ENCODE results near the gene ALDOB.

- TF ChIP-seq TOX (CRISPR knock-in tag; IDR thresholded peaks at IDR 0.05; ENCODE audit: borderline replicate concordance): no peak
- TF ChIP-seq TCF4 (CRISPR knock-in tag; IDR thresholded peaks at IDR 0.05; ENCODE audit: borderline replicate concordance): no peak
- TF ChIP-seq BACH2 (CRISPR knock-in tag; IDR thresholded peaks at IDR 0.05; ENCODE audit: borderline replicate concordance): no peak
- no peak for TF ChIP-seq CSDC2 (CRISPR knock-in tag; IDR thresholded peaks at IDR 0.05)
- TF ChIP-seq PATZ1 (CRISPR knock-in tag; IDR thresholded peaks at IDR 0.05; ENCODE audit: borderline replicate concordance): no peak
- no peak for TF ChIP-seq GLIS3 (CRISPR knock-in tag; IDR thresholded peaks at IDR 0.05)
- TF ChIP-seq RARB (CRISPR knock-in tag; IDR thresholded peaks at IDR 0.05): no peak
- TF ChIP-seq, protein P1, sequence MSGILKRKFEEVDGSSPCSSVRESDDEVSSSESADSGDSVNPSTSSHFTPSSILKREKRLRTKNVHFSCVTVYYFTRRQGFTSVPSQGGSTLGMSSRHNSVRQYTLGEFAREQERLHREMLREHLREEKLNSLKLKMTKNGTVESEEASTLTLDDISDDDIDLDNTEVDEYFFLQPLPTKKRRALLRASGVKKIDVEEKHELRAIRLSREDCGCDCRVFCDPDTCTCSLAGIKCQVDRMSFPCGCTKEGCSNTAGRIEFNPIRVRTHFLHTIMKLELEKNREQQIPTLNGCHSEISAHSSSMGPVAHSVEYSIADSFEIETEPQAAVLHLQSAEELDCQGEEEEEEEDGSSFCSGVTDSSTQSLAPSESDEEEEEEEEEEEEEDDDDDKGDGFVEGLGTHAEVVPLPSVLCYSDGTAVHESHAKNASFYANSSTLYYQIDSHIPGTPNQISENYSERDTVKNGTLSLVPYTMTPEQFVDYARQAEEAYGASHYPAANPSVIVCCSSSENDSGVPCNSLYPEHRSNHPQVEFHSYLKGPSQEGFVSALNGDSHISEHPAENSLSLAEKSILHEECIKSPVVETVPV (CRISPR knock-in tag; IDR thresholded peaks at IDR 0.05): no peak
- no peak for TF ChIP-seq ZFP30 (CRISPR knock-in tag; IDR thresholded peaks at IDR 0.05)
- TF ChIP-seq CREB5 (CRISPR knock-in tag; IDR thresholded peaks at IDR 0.05; ENCODE audit: low read depth): no peak
Measured at GRCh38 chr9:101383361-101383760, 52.2 kb downstream of the ALDOB start.
